Cardiac muscle cell (in vitro differentiated cells and primary cell): ENCODE results near the gene SNURF. TPM values are rescaled to one million over a fixed set of nuclear protein-coding genes. Genes with fewer than 3 reads are reported as not detected.
"Not testable (repeated sequence)": the region's sequence is repeated elsewhere in the genome, so short reads cannot be mapped to it uniquely, and the experiment has no call there.

ENCODE experiments used
- DNase-seq, 2 donors: peaks; one replicate each; pipeline versions ENCODE4 v3.0.0 to v3.0.0-alpha.2; 2010 to 2017; ENCODE audit warnings: low read depth in 1 of 2, low spot score in 1 of 2
- H3K27ac ChIP-seq: fragments of 200-600 bp; sonication (generic); 2 replicates; pipeline ENCODE4 v1.5.1; 2016
- H3K27me3 ChIP-seq: fragments of 200-600 bp; sonication (generic); 2 replicates; pipeline ENCODE4 v1.6.0; 2016; ENCODE audit warnings: control low read depth
- H3K36me3 ChIP-seq: fragments of 200-600 bp; sonication (generic); 2 replicates; pipeline ENCODE4 v1.5.1; 2016; ENCODE audit warnings: control low read depth
- H3K4me1 ChIP-seq: fragments of 200-600 bp; sonication (generic); 2 replicates; pipeline ENCODE4 v1.8.1; 2017; ENCODE audit warnings: low read depth, mild to moderate bottlenecking, mixed run types
- H3K4me3 ChIP-seq: fragments of 200-600 bp; sonication (generic); 2 replicates; pipeline ENCODE4 v1.5.1; 2016; ENCODE audit warnings: mild to moderate bottlenecking
- H3K9me3 ChIP-seq: fragments of 200-600 bp; sonication (generic); 2 replicates; pipeline ENCODE4 v1.5.1; 2017; ENCODE audit warnings: low read depth, mild to moderate bottlenecking, control low read depth
- polyA plus RNA-seq: library from polyadenylated mRNA; unstranded; fragments of >200 nt; fragmentation: Nextera tagmentation; extraction: Ambion mirVana; gene quantifications from 2 replicates; pipeline ENCODE4 v1.2.1, GENCODE V29; 2016
- total RNA-seq: library from RNA; depleted of rRNA; stranded (reverse); fragments of >200 nt; gene quantifications from 2 replicates; pipeline ENCODE4 v1.2.3, GENCODE V29; 2016
- TF ChIP-seq, protein P1 (sequence below): IDR thresholded peaks from 2 replicates; pipeline ENCODE4 v1.5.1; 2012; ENCODE audit warnings: low read depth, mild to moderate bottlenecking, low read length

SNURF gene
- total and polyA plus RNA-seq, 2 experiments from 2014 or later: 11.2 to 13.5 TPM

DNA sequence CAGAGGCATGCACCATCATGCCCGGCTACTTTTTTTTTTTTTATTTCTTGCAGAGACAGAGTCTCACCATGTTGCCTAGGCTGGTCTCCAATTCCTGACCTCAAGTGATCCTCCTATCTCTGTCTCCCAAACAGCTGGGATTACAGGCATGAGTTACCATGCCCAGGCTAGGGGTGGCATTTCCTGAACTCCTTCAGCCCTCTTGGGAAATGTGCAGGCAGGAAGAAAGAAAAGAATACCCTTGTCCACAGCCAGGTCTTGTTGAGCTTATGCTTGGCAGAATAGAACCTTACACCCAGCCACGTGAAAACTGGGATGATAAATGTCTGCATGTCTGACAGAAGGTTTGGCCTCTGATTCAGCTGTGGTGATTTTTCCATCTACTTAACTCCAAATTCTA is 30.2 kb upstream of the SNURF start:
- TF ChIP-seq, protein P1, sequence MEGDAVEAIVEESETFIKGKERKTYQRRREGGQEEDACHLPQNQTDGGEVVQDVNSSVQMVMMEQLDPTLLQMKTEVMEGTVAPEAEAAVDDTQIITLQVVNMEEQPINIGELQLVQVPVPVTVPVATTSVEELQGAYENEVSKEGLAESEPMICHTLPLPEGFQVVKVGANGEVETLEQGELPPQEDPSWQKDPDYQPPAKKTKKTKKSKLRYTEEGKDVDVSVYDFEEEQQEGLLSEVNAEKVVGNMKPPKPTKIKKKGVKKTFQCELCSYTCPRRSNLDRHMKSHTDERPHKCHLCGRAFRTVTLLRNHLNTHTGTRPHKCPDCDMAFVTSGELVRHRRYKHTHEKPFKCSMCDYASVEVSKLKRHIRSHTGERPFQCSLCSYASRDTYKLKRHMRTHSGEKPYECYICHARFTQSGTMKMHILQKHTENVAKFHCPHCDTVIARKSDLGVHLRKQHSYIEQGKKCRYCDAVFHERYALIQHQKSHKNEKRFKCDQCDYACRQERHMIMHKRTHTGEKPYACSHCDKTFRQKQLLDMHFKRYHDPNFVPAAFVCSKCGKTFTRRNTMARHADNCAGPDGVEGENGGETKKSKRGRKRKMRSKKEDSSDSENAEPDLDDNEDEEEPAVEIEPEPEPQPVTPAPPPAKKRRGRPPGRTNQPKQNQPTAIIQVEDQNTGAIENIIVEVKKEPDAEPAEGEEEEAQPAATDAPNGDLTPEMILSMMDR: no peak
- no peak overlapping the region for H3K27ac ChIP-seq
- peaks cover 8% of the 10 kb centered on the region for H3K36me3 ChIP-seq
- H3K9me3 ChIP-seq: no peaks in the 10 kb centered on the region
- no peak for DNase-seq
- no peak overlapping the region for H3K4me3 ChIP-seq
- H3K4me1 ChIP-seq: no peaks in the 10 kb centered on the region
- H3K27me3 ChIP-seq: no peaks in the 10 kb centered on the region

DNA sequence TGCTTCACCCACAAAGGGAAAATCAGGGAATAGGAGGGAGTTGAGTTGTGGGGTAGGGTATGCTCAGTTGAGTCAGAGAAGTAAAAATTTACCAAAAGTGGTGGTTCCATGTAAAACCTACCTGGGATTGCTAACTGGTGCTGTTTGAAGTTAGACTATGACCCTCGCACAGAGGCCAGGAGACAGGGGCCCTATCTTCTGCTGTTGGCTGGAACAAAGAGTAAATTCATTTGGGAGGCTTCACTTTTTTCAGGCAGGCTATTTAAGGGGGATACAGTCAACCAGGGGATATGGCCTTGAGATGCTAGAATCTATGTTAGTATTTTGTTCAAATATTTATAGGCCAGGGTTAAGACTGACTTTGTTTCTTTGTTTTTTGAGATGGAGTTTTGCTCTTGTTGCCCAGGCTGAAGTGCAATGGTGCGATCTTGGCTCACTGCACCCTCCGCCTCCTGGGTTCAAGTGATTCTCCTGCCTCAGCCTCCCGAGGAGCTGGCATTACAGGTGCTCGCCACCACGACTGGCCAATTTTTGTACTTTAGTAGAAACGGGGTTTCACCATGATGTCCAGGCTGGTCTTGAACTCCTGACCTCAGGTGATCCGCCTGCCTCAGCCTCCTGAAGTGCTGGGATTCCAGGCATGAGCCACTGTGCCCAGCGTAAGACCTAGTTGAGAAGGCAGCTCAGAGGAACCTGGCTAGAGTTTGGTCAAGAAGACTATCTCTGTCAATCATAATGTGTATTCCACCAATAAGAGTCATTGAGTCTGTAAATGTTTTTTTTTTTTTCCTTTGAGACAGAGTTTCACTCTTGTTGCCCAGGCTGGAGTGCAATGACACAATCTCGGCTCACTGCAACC is 22.7 kb upstream of the SNURF start:
- not testable (repeated sequence) for DNase-seq, H3K4me1 ChIP-seq, H3K9me3 ChIP-seq, H3K36me3 ChIP-seq, H3K27me3 ChIP-seq, H3K4me3 ChIP-seq, H3K27ac ChIP-seq

DNA sequence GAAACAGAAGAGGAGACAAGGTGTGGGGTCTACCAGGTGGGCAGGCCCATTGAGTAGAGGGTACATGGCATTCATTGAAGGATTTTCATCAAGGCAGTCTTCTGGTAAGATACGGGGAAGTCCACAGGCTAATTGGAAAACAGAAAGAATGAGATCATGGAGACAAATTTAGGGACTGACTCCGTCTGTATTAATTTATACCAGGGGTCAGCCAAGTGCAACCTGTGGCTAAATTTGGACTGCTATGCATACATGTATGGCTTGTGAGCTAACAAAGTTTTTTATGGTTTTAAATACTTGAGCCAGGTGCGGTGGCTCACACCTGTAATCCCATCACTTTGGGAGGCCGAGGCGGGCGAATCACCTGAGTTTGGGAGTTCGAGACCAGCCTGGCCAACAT is 21.1 kb upstream of the SNURF start:
- TF ChIP-seq, protein P1: no peak
- Histone ChIP-seq H3K4me1 (no peaks in the 10 kb centered on the region), H3K36me3 (no peaks in the 10 kb centered on the region), H3K27me3 (no peaks in the 10 kb centered on the region), H3K27ac (no peak overlapping the region), H3K9me3 (no peaks in the 10 kb centered on the region), H3K4me3 (no peak overlapping the region)
- no peak for DNase-seq

DNA sequence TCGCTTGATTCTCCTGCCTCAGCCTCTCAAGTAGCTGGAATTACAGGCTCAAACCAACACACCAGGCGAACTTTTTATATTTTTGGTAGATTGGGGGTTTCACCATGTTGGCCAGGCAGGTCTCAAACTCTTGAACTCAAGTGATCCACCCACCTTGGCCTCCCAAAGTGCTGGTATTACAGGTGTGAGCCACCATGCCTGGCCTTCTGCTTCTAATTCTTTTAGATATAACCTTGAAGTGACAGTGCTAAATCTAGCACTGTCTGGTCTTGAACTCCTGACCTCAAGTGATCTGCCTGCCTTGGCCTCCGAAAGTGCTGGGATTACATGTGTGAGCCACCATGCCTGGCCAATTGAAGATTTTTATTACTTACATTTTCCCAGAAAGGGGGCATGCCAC is 16.6 kb upstream of the SNURF start:
- H3K4me1 ChIP-seq, H3K9me3 ChIP-seq, DNase-seq, H3K36me3 ChIP-seq, H3K27ac ChIP-seq, H3K27me3 ChIP-seq, H3K4me3 ChIP-seq: not testable (repeated sequence)

DNA sequence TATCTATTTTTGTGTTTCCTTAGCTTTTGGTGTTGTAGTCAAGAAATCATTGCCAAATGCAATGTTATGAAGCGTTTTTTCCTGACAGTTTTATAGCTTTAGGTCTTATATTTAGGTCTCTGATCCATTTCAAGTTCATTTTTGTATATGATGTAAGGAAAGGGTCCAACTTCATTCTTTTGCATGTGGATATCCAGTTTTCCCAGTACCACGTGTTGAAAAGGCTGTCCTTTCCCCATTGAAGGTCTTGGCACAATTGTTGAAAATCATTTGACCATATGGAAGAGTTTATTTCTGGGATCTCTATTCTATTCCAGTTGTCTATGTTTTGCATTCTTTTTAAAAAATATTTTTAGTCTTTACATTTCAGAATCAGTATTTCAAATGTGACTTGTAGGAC is 14.6 kb upstream of the SNURF start:
- TF ChIP-seq, protein P1: no peak
- DNase-seq: no peak

DNA sequence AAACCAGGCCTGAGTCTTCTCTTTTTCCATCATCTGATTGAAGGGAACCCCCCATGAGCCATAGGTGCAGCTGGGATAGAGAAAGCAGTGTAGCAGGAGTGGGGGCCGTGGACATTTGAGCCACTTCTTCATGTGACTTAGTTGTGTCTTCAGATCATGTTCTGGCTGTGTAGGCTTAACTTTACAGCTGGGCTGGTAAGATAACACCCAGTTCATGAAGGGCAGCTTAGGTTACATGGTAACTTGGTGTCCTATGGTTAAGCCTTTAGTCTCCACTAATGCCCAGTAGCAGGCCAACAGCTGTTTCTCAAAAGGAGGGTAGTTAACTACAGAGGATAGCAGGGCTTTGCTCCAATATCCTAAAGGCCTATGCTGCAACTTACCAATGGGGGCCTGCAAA is 11.4 kb upstream of the SNURF start:
- TF ChIP-seq, protein P1: no peak
- Histone ChIP-seq H3K36me3 (no peaks in the 10 kb centered on the region), H3K9me3 (no peaks in the 10 kb centered on the region), H3K27me3 (no peaks in the 10 kb centered on the region), H3K4me1 (no peaks in the 10 kb centered on the region), H3K27ac (no peak overlapping the region), H3K4me3 (no peak overlapping the region)
- no peak for DNase-seq

More for the DNA sequence above, 14.6 kb upstream of the SNURF start:
- no peak overlapping the region for H3K4me3 ChIP-seq
- no peaks in the 10 kb centered on the region for H3K36me3 ChIP-seq
- no peaks in the 10 kb centered on the region for H3K27me3 ChIP-seq
- no peaks in the 10 kb centered on the region for H3K9me3 ChIP-seq
- no peak overlapping the region for H3K27ac ChIP-seq
- no peaks in the 10 kb centered on the region for H3K4me1 ChIP-seq
